GM18502 (cell line): Measurements from ENCODE around the gene NINL.

Experiments
- ATAC-seq: cut with Tn5 transposase; IDR thresholded peaks from one replicate; pipeline ENCODE4 v1.9.1; 2021; ENCODE audit warnings: mild to moderate bottlenecking; ENCODE audit not compliant: unreplicated experiment, poor library complexity

NINL gene

DNA sequence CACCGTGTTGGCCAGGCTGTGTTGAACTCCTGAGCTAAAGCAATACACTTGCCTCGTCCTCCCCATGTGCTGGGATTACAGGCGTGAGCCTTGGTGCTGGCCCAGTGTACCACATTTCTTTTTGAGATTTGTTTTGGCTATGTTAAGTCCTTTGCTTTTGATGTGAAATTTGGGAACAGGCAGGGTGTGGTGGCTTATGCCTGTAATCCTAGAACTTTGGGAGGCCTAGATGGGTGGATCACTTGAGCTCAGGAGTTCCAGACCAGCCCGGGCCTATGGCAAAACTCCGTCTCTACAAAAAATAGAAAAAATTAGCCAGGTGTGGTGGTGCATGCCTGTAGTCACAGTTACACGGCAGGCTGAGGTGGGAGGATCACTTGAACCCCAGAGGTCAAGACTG, 137.7 kb downstream of the NINL start:
- ATAC-seq: no peak

DNA sequence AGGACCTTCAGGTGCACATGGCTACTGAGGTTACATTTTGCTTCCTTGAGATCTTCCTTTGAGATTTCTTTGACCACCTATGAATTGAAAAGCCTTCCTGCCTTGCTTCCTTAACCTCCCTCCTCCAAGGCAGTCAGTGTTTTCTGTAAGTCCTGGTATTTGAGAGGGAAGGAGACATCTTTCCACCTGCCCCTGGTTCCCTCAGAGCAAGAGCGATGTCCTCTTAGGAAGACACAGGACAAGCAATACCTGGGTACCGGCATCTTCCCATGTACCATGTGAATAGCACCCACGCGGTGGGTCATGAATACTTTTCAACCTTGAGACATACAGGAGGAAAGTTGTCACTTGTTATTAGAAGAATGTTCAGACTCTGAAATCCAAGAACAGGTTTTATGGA, 140.8 kb downstream of the NINL start:
- no peak for ATAC-seq

- peak; percentile 73 for ATAC-seq
These were observed 146.0 kb downstream of the NINL start for GRCh38 chr20:25439328-25439727.

DNA sequence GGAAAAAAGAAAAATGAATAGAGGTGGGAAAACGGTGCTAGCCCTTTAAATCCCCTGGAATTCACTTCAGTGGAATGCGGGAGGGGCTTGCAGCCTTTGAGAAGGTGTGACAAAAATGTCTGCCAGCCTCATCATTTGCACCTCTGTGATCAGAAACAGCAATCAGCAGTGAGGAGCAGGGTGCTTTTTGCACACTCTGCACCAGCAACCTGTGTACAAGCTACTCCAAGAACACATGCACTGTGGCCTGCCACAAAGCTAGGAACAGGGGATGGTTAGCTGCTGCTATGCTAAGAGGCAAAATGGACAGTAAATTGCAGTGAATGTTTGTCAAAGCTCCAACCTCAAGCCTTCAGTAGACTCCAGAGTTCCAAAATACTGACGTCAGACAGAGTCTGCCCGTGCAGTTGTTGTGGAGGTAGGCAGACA, 148.2 kb downstream of the NINL start:
- ATAC-seq: no peak

DNA sequence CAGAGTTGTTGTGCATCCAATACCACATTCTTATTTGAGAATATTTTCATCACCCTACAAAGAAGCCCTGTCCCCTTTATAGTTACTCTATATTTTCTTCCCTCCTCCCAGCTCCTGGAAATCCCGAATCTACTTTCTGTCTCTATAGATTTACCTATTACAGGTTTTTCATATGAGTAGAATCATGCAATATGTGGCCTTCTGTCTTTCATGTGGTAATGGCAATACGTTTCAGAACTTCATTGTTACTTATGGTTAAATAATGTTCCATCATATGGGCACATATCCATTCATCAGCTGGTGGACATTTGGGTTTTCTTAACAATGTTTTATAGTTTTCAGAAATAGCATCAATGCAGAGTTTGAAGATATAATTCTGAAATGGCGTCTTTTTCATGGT, 160.8 kb downstream of the NINL start:
- ATAC-seq: no peak

DNA sequence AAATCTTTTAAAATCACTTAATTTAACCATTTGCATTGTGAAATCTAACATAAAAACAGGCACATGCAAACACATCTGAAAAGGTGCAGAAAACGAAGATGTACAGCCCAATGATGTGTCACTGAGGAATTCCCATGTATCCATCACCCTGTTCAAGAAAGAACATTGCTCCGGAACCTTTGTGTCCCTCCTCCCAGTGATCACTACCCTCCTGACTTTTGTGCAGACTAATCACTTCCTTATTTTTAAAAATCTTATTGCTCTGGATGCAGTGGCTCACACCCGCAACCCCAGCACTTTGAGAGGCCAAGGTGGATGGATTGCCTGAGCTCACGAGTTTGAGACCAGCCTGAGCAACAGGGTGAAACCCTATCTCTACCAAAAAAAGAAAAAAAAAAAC, 163.3 kb downstream of the NINL start:
- ATAC-seq: no peak

GRCh38 chr20:25421102-25421501, 164.2 kb downstream of the NINL start:
- ATAC-seq: no peak

GRCh38 chr20:25418776-25419175, 166.6 kb downstream of the NINL start:
- ATAC-seq: no peak

- no peak for ATAC-seq
These were observed 176.4 kb downstream of the NINL start for GRCh38 chr20:25408890-25409289.

DNA sequence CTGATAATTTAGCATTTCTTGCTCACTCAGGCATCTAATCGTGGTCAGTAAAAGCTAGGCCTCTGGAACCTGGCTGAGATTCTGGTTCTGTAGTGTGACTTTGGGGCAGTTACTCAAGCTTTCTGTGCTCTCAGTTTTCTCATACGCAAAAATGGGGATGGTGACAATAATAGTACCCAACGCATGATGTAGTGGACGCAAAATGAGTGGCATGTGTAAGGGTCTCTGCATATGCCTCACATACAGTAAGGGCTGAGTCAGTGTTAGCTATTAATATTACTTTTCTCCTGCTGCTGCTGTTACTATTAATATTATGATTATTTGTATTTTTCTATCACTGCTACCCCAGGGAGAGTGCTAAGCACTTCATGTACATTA, 177.2 kb downstream of the NINL start:
- ATAC-seq: no peak

DNA sequence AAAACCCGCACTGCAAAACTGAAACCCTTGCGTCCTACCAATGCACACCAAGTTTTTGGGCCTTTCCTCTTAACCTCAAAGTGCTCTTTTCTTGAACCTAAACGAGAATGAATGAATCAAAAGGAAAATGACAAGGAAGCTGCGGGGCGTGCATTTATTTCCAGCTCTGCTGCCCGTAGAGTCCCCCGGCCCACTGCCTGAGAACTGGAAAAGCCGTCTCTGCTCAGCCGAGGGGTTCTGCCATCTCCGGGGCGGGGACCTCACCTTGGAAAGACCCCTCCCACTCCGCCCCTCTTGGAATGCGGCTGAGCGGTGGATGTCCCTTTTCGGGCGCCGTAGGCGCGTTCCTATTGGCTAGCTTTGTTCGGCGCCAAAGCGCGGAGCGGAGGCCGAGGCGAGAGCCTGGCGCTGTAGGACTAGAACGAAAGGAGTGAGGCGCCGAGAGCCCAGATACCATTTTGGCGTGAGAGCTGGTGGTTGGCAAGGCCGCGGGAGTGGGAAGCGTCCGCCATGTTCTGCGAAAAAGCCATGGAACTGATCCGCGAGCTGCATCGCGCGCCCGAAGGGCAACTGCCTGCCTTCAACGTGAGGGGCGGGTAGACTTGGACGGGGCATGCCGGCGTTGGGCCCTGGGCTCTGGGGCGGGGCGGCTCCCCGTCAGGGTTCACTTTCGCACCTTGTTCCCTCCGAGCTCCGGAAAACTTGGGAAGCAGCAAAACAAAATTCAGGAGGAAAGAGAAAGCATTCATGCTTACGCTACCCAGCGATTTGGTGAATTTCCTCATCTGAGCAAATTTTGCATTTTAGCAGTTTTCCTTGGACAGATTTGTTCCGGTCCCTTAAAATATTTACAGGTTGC, 177.8 kb downstream of the NINL start, which contains the start of gene GINS1:
GINS1 (plus strand) TSS at position 363 of the 859 bp plus-strand sequence; CDS start at position 511, 148 bp downstream.
- peak; percentile 92 for ATAC-seq
